Progenitor cell of endocrine pancreas (in vitro differentiated cells): Measurements from ENCODE around the gene TMEM236. TPM values are rescaled to one million over a fixed set of nuclear protein-coding genes. Genes with fewer than 3 reads are reported as not detected.

Experiments
- DNase-seq: peaks from one replicate; pipeline ENCODE4 v3.0.0; 2021; ENCODE audit warnings: low spot score; ENCODE audit not compliant: unreplicated experiment
- H3K27ac Mint-ChIP-seq: 2 replicates; pipeline ENCODE4 v1.8.0; 2021; ENCODE audit warnings: mild to moderate bottlenecking, moderate library complexity, mixed read lengths
- H3K27me3 Mint-ChIP-seq: 2 replicates; pipeline ENCODE4 v1.8.0; 2021; ENCODE audit warnings: mixed read lengths
- H3K36me3 Mint-ChIP-seq: 2 replicates; pipeline ENCODE4 v1.8.0; 2022; ENCODE audit warnings: mixed read lengths; ENCODE audit not compliant: insufficient read depth
- H3K4me1 Mint-ChIP-seq: 2 replicates; pipeline ENCODE4 v1.8.0; 2021; ENCODE audit warnings: low read depth, mixed read lengths
- H3K4me3 Mint-ChIP-seq: 2 replicates; pipeline ENCODE4 v1.8.0; 2021; ENCODE audit warnings: low read depth, mild to moderate bottlenecking, moderate library complexity, mixed read lengths
- H3K9me3 Mint-ChIP-seq: 2 replicates; pipeline ENCODE4 v1.8.0; 2021; ENCODE audit warnings: low read depth, mixed read lengths
- CTCF ChIP-seq: fragments of 200-600 bp; sonication (generic); IDR thresholded peaks from one replicate; pipeline ENCODE4 v1.5.0; 2021; ENCODE audit warnings: antibody characterized with exemption, mild to moderate bottlenecking; ENCODE audit not compliant: unreplicated experiment
- microRNA-seq: library from miRNA; unstranded; fragments of <30 nt; microRNA quantifications from one replicate; pipeline ENCODE4 v1.1.0, GENCODE V29; 2020; ENCODE audit warnings: borderline number of aligned reads; ENCODE audit not compliant: unreplicated experiment
- total RNA-seq: library from RNA; stranded (reverse); gene quantifications from 2 replicates; pipeline ENCODE4 v1.2.1, GENCODE V29; 2021

Gene TMEM236
- total RNA-seq, 1 donor from 2014 or later: 0.07 TPM

- TF ChIP-seq CTCF: peak; percentile 66
- no peaks in the 10 kb centered on the region for H3K4me1 Mint-ChIP-seq
- H3K36me3 Mint-ChIP-seq: no peaks in the 10 kb centered on the region
- H3K27ac Mint-ChIP-seq: no peak overlapping the region
- DNase-seq: no peak
- H3K4me3 Mint-ChIP-seq: no peak overlapping the region
- peaks cover 6% of the 10 kb centered on the region for H3K27me3 Mint-ChIP-seq
- H3K9me3 Mint-ChIP-seq: no peaks in the 10 kb centered on the region
Measured at GRCh38 chr10:17847585-17848296, 95.7 kb downstream of the TMEM236 start.

GRCh38 chr10:17848646-17849045, 96.6 kb downstream of the TMEM236 start:
- TF ChIP-seq CTCF: no peak
- Mint-ChIP-seq H3K36me3 (no peaks in the 10 kb centered on the region), H3K4me1 (no peaks in the 10 kb centered on the region), H3K9me3 (no peaks in the 10 kb centered on the region), H3K27me3 (peaks cover 6% of the 10 kb centered on the region), H3K4me3 (no peak overlapping the region), H3K27ac (no peak overlapping the region)
- DNase-seq: no peak

Small RNA genes lying within 50 kb of the gene (microRNA-seq; reads per million reads assigned to microRNA genes)
- not detected for gene MIR511

Other genes starting within 250 kb of the TMEM236 start
- 14.3 and 15.9 TPM in 2 replicates for gene HACD1, start 134.8 kb upstream of the TMEM236 start, total RNA-seq
- gene STAM, start 108.0 kb upstream of the TMEM236 start, total RNA-seq: 25.1 and 27.8 TPM in 2 replicates
- gene MRC1, start 57.1 kb downstream of the TMEM236 start, total RNA-seq: 0.04 TPM in 1 of 2 replicates, not detected in the other
- gene SLC39A12, start 199.7 kb downstream of the TMEM236 start, total RNA-seq: not detected in 2 replicates